Measurements from ENCODE around the gene SH3RF3. TPM values are rescaled to one million over a fixed set of nuclear protein-coding genes. Genes with fewer than 3 reads are reported as not detected.

SH3RF3 gene
- total and polyA plus RNA-seq, 9 of the 15 experiments (the other 6 are each of a cell fraction or from before 2014, with no cell fraction given): 0.02 TPM; not detected in 8

GRCh38 chr2:109275120-109276012 is 146.4 kb downstream of the SH3RF3 start (continued):
- TF ChIP-seq DIDO1 (tag; IDR thresholded peaks at IDR 0.05; ENCODE audit: low read depth): 0 out of 2 replicates have a peak, but pooled peaks have one; percentile 13
- TF ChIP-seq ZKSCAN8 (CRISPR knock-in tag; IDR thresholded peaks at IDR 0.05): peak; percentile 80; the same call in 1 of the 2 replicates
- no peak for TF ChIP-seq E2F1 (CRISPR knock-in tag; IDR thresholded peaks at IDR 0.05)
- TF ChIP-seq FOXP4 (CRISPR knock-in tag; IDR thresholded peaks at IDR 0.05; ENCODE audit: borderline replicate concordance): no peak
- TF ChIP-seq TEAD1 (CRISPR knock-in tag; IDR thresholded peaks at IDR 0.05): no peak
- TF ChIP-seq SMARCB1 (IDR thresholded peaks at IDR 0.05; ENCODE audit: insufficient read length, low read depth): no peak
- TF ChIP-seq CREM (IDR thresholded peaks at IDR 0.05; ENCODE audit: low read depth): no peak
- peak; percentile 25; the same call in 1 of the 2 replicates for TF ChIP-seq ZBTB9 (CRISPR knock-in tag; IDR thresholded peaks at IDR 0.05)
- no peak for TF ChIP-seq STAG1 (CRISPR knock-in tag; IDR thresholded peaks at IDR 0.05; ENCODE audit: borderline replicate concordance)
- TF ChIP-seq HDAC2 (IDR thresholded peaks at IDR 0.05): no peak
- peak; percentile 24; the same call in 1 of the 2 replicates for TF ChIP-seq MAFF (IDR thresholded peaks at IDR 0.05; ENCODE audit: low read length)
- TF ChIP-seq STAT5B (CRISPR knock-in tag; IDR thresholded peaks at IDR 0.05): no peak
- TF ChIP-seq CBFA2T2 (conservative IDR thresholded peaks at IDR 0.05): no peak
- no peak for TF ChIP-seq PCBP1 (IDR thresholded peaks at IDR 0.05; ENCODE audit: low read depth, low read length, poor library complexity, severe bottlenecking)
- TF ChIP-seq RCOR1 (IDR thresholded peaks at IDR 0.05; ENCODE audit: borderline replicate concordance in 1 of 2, low read depth in 2 of 2, low read length in 2 of 2): 0 out of 4 replicates have a peak, but pooled peaks of 1 of the 2 experiments have one; percentile 43
- TF ChIP-seq CXXC5 (CRISPR knock-in tag; IDR thresholded peaks at IDR 0.05): peak; percentile 21; the same call in 1 of the 2 replicates
- TF ChIP-seq DDX20 (tag; IDR thresholded peaks at IDR 0.05; ENCODE audit: low read depth): no peak
- TF ChIP-seq POLR2G (IDR thresholded peaks at IDR 0.05; ENCODE audit: low read depth, low read length): no peak
- TF ChIP-seq SMAD4 (CRISPR knock-in tag; conservative IDR thresholded peaks at IDR 0.05): peak; percentile 49
- TF ChIP-seq ZNF146 (CRISPR knock-in tag; IDR thresholded peaks at IDR 0.05; ENCODE audit: unreplicated experiment): no peak
- TF ChIP-seq ASH1L (IDR thresholded peaks at IDR 0.05; ENCODE audit: borderline replicate concordance, low read depth, partially characterized antibody): no peak
- no peak for TF ChIP-seq GTF2E2 (tag; IDR thresholded peaks at IDR 0.05)
